Endothelial cell (in vitro differentiated cells): ENCODE results near the gene CNTNAP5. TPM values are rescaled to one million over a fixed set of nuclear protein-coding genes. Genes with fewer than 3 reads are reported as not detected.

Experiments
- DNase-seq: peaks from one replicate; pipeline ENCODE4 v3.0.0; 2021; ENCODE audit warnings: low spot score
- H3K27ac Mint-ChIP-seq: one replicate; pipeline ENCODE4 v1.8.0; 2021; ENCODE audit warnings: mixed read lengths, inconsistent platforms; ENCODE audit not compliant: unreplicated experiment
- H3K27me3 Mint-ChIP-seq: one replicate; pipeline ENCODE4 v1.8.0; 2021; ENCODE audit warnings: mild to moderate bottlenecking, moderate library complexity, mixed read lengths, inconsistent platforms; ENCODE audit not compliant: unreplicated experiment
- H3K36me3 Mint-ChIP-seq: one replicate; pipeline ENCODE4 v1.8.0; 2021; ENCODE audit warnings: mild to moderate bottlenecking, low read depth, mixed read lengths, inconsistent platforms; ENCODE audit not compliant: unreplicated experiment
- H3K4me1 Mint-ChIP-seq: one replicate; pipeline ENCODE4 v1.8.0; 2021; ENCODE audit warnings: mild to moderate bottlenecking, mixed read lengths, inconsistent platforms; ENCODE audit not compliant: unreplicated experiment
- H3K4me3 Mint-ChIP-seq: one replicate; pipeline ENCODE4 v1.8.0; 2021; ENCODE audit warnings: mild to moderate bottlenecking, mixed read lengths, inconsistent platforms; ENCODE audit not compliant: unreplicated experiment
- H3K9me3 Mint-ChIP-seq: one replicate; pipeline ENCODE4 v1.8.0; 2021; ENCODE audit warnings: mixed read lengths, inconsistent platforms; ENCODE audit not compliant: unreplicated experiment
- CTCF ChIP-seq: fragments of 200-600 bp; sonication (generic); IDR thresholded peaks from one replicate; pipeline ENCODE4 v1.5.0; 2021; ENCODE audit warnings: antibody characterized with exemption; ENCODE audit not compliant: unreplicated experiment
- total RNA-seq: library from RNA; stranded (reverse); fragmentation: NEBNext Ultra II Directional; extraction: Animal tissue kit (Norgen Biotek cat#: 25700); gene quantifications from one replicate; pipeline ENCODE4 v1.2.1, GENCODE V29; 2021; ENCODE audit not compliant: unreplicated experiment

Gene CNTNAP5
- total RNA-seq, 1 donor from 2014 or later = 5.0 TPM

GRCh38 chr2:124875627-124876244 lies 850.6 kb downstream of the CNTNAP5 start:
- no peak for TF ChIP-seq CTCF
- no peaks in the 10 kb centered on the region for H3K4me1 Mint-ChIP-seq
- H3K4me3 Mint-ChIP-seq = no peak overlapping the region
- no peak for DNase-seq
- no peaks in the 10 kb centered on the region for H3K36me3 Mint-ChIP-seq
- H3K27me3 Mint-ChIP-seq = no peaks in the 10 kb centered on the region
- H3K9me3 Mint-ChIP-seq = no peaks in the 10 kb centered on the region
- no peak overlapping the region for H3K27ac Mint-ChIP-seq

- no peak overlapping the region for H3K4me3 Mint-ChIP-seq
- no peak overlapping the region for H3K27ac Mint-ChIP-seq
- no peak for TF ChIP-seq CTCF
- DNase-seq = no peak
- no peaks in the 10 kb centered on the region for H3K36me3 Mint-ChIP-seq
- no peaks in the 10 kb centered on the region for H3K27me3 Mint-ChIP-seq
- no peaks in the 10 kb centered on the region for H3K9me3 Mint-ChIP-seq
- peaks cover 3% of the 10 kb centered on the region for H3K4me1 Mint-ChIP-seq
These were observed 852.1 kb downstream of the CNTNAP5 start for GRCh38 chr2:124877141-124877577.

DNA sequence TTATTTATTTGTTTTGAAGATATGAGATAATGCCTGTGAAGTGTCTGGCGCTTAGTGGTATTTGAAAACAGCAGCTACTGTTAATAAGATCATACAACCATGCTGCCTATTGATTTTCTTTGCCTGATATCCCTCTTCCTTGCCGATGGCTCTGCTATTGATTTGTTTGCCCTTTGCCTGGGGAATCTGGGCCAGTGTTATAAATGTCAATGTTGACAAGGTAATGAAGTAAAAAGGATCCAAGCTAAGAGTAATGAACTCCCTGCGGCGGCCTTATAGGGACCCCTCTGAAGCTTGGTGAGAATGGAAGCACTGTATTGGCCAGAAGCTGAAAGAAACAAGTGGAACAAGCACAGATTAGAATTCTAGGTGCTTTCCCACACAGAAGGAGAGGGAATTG lies 854.6 kb downstream of the CNTNAP5 start:
- no peak for DNase-seq
- no peak for TF ChIP-seq CTCF
- H3K36me3 Mint-ChIP-seq = no peaks in the 10 kb centered on the region
- H3K27ac Mint-ChIP-seq = no peak overlapping the region
- no peak overlapping the region for H3K4me3 Mint-ChIP-seq
- H3K27me3 Mint-ChIP-seq = no peaks in the 10 kb centered on the region
- no peaks in the 10 kb centered on the region for H3K9me3 Mint-ChIP-seq
- H3K4me1 Mint-ChIP-seq = peaks cover 3% of the 10 kb centered on the region

- H3K9me3 Mint-ChIP-seq = no peaks in the 10 kb centered on the region
- no peak overlapping the region for H3K4me3 Mint-ChIP-seq
- no peaks in the 10 kb centered on the region for H3K36me3 Mint-ChIP-seq
- H3K27me3 Mint-ChIP-seq = no peaks in the 10 kb centered on the region
- H3K27ac Mint-ChIP-seq = no peak overlapping the region
- no peak for TF ChIP-seq CTCF
- peaks cover 3% of the 10 kb centered on the region for H3K4me1 Mint-ChIP-seq
- no peak for DNase-seq
These were observed 855.9 kb downstream of the CNTNAP5 start for GRCh38 chr2:124880995-124881394.

DNA sequence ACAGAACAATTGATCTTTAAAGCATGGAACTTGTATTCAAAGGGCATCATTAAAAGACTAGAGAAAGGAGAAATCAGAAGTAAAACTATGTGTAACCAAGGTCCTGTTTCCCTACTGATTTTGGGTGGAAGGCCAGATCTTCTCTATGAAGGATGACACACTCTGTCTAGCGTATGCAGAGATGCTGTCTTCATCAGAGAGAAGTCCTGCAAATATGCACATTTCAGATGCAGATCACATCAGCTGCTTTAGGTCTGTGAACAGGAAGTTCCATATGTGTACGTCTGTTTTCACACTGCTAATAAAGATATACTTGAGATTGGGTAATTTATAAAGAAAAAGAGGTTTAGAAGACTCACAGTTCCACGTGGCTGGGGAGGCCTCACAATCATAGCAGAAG lies 857.3 kb downstream of the CNTNAP5 start:
- Mint-ChIP-seq H3K27ac (no peak overlapping the region), H3K4me3 (no peak overlapping the region), H3K36me3 (no peaks in the 10 kb centered on the region), H3K9me3 (no peaks in the 10 kb centered on the region), H3K27me3 (no peaks in the 10 kb centered on the region), H3K4me1 (peaks cover 3% of the 10 kb centered on the region)
- no peak for TF ChIP-seq CTCF
- DNase-seq = no peak
